Progenitor cell of endocrine pancreas (in vitro differentiated cells): ENCODE measurements around the gene TLE2. TPM values are rescaled to one million over a fixed set of nuclear protein-coding genes. Genes with fewer than 3 reads are reported as not detected.
"Not testable (repeated sequence)": the region's sequence is repeated elsewhere in the genome, so short reads cannot be mapped to it uniquely, and the experiment has no call there.

ENCODE experiments used
- DNase-seq: peaks from one replicate; pipeline ENCODE4 v3.0.0; 2021; ENCODE audit warnings: low spot score; ENCODE audit not compliant: unreplicated experiment
- H3K27ac Mint-ChIP-seq: 2 replicates; pipeline ENCODE4 v1.8.0; 2021; ENCODE audit warnings: mild to moderate bottlenecking, moderate library complexity, mixed read lengths
- H3K27me3 Mint-ChIP-seq: 2 replicates; pipeline ENCODE4 v1.8.0; 2021; ENCODE audit warnings: mixed read lengths
- H3K36me3 Mint-ChIP-seq: 2 replicates; pipeline ENCODE4 v1.8.0; 2022; ENCODE audit warnings: mixed read lengths; ENCODE audit not compliant: insufficient read depth
- H3K4me1 Mint-ChIP-seq: 2 replicates; pipeline ENCODE4 v1.8.0; 2021; ENCODE audit warnings: low read depth, mixed read lengths
- H3K4me3 Mint-ChIP-seq: 2 replicates; pipeline ENCODE4 v1.8.0; 2021; ENCODE audit warnings: low read depth, mild to moderate bottlenecking, moderate library complexity, mixed read lengths
- H3K9me3 Mint-ChIP-seq: 2 replicates; pipeline ENCODE4 v1.8.0; 2021; ENCODE audit warnings: low read depth, mixed read lengths
- CTCF ChIP-seq: fragments of 200-600 bp; sonication (generic); IDR thresholded peaks from one replicate; pipeline ENCODE4 v1.5.0; 2021; ENCODE audit warnings: antibody characterized with exemption, mild to moderate bottlenecking; ENCODE audit not compliant: unreplicated experiment
- total RNA-seq: library from RNA; stranded (reverse); gene quantifications from 2 replicates; pipeline ENCODE4 v1.2.1, GENCODE V29; 2021

Gene TLE2
- total RNA-seq, 1 donor from 2014 or later = 160 TPM

- H3K27ac Mint-ChIP-seq = peak overlapping the region; percentile 67
- no peak for TF ChIP-seq CTCF
- no peak for DNase-seq
- H3K4me1 Mint-ChIP-seq = peaks cover 26% of the 10 kb centered on the region
- no peak overlapping the region for H3K4me3 Mint-ChIP-seq
- no peaks in the 10 kb centered on the region for H3K36me3 Mint-ChIP-seq
- no peaks in the 10 kb centered on the region for H3K9me3 Mint-ChIP-seq
- no peaks in the 10 kb centered on the region for H3K27me3 Mint-ChIP-seq
Observed at GRCh38 chr19:3039125-3039524, 10.0 kb upstream of the TLE2 start.

DNA sequence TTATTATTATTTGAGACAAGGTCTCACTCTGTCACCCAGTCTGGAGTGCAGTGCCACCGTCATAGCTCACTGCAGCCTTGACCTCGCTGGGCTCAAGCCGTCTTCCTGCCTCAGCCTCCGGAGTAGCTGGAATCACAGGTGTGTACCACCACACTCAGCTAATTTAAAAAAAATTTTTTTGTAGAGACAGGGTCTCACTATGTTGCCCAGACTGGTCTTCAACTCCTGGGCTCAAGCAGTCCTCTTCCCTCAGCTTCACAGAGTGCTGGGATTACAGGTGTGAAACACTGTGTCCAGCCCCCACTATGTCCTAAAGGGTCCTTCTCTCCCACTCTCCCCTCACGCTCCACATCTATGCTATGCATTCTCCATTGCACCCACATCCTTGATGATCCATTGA lies 9.1 kb upstream of the TLE2 start:
- H3K27me3 Mint-ChIP-seq = no peaks in the 10 kb centered on the region
- H3K27ac Mint-ChIP-seq = no peak overlapping the region
- no peak overlapping the region for H3K4me3 Mint-ChIP-seq
- H3K4me1 Mint-ChIP-seq = peaks cover 33% of the 10 kb centered on the region
- no peak for TF ChIP-seq CTCF
- H3K9me3 Mint-ChIP-seq = no peaks in the 10 kb centered on the region
- no peaks in the 10 kb centered on the region for H3K36me3 Mint-ChIP-seq
- DNase-seq = no peak

GRCh38 chr19:3036977-3037544 lies 8.0 kb upstream of the TLE2 start:
- not testable (repeated sequence) for H3K4me3 Mint-ChIP-seq, H3K27me3 Mint-ChIP-seq, H3K9me3 Mint-ChIP-seq, H3K36me3 Mint-ChIP-seq, DNase-seq
- Mint-ChIP-seq H3K27ac (peak overlapping the region; percentile 98), H3K4me1 (peaks cover 31% of the 10 kb centered on the region)

GRCh38 chr19:3036119-3036976 lies 7.3 kb upstream of the TLE2 start:
- Mint-ChIP-seq H3K27ac (peak overlapping the region; percentile 98), H3K4me3 (peak overlapping the region; percentile 83), H3K9me3 (no peaks in the 10 kb centered on the region), H3K4me1 (peaks cover 32% of the 10 kb centered on the region), H3K36me3 (no peaks in the 10 kb centered on the region), H3K27me3 (no peaks in the 10 kb centered on the region)
- TF ChIP-seq CTCF = no peak
- peak; percentile 91 for DNase-seq

DNA sequence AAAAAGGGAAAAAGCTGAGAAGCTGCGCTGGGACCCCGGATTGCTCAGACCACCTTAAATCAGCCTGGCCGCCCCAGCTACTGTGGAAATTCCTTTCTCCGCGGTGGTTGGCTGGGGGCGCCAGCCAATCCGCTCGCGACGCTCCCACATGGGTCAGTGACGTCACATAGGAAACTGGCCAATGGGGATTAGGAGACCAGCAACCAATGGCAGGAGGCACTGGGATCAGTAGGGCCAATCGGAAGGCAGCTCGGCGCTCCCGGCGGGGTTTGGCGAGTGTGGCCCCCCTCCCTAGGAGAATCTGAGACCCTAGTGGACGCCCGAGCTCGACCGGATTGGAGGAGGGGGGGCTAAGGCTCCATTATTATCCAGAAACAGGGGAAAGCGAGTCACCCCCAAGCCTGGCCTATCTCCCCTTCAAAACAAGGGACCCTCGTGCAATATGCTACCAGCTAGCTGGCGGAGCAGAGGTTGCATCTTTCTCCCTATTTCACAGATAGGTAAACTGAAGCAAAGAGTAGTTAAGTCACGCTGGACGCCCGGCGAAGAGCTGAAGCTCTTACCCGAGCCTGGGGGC lies 6.5 kb upstream of the TLE2 start:
- no peaks in the 10 kb centered on the region for H3K36me3 Mint-ChIP-seq
- H3K27me3 Mint-ChIP-seq = no peaks in the 10 kb centered on the region
- H3K4me3 Mint-ChIP-seq = peak overlapping the region; percentile 83
- peak; percentile 97 for DNase-seq
- H3K4me1 Mint-ChIP-seq = peaks cover 37% of the 10 kb centered on the region
- peak overlapping the region; percentile 98 for H3K27ac Mint-ChIP-seq
- no peaks in the 10 kb centered on the region for H3K9me3 Mint-ChIP-seq
- TF ChIP-seq CTCF = no peak
